Non-pigmented ciliary epithelial cell (primary cell): Measurements from ENCODE around the gene TMEM98.
"Not testable (repeated sequence)": the region's sequence is repeated elsewhere in the genome, so short reads cannot be mapped to it uniquely, and the experiment has no call there.

Source experiments
- DNase-seq: peaks from one replicate; pipeline ENCODE4 v3.0.0-alpha.2; 2010; ENCODE audit warnings: low read depth

The TMEM98 gene

GRCh38 chr17:32915245-32915644 is 12.7 kb upstream of the TMEM98 start:
- DNase-seq = no peak

- no peak for DNase-seq
Measured at GRCh38 chr17:32916134-32916533, 11.8 kb upstream of the TMEM98 start.

DNA sequence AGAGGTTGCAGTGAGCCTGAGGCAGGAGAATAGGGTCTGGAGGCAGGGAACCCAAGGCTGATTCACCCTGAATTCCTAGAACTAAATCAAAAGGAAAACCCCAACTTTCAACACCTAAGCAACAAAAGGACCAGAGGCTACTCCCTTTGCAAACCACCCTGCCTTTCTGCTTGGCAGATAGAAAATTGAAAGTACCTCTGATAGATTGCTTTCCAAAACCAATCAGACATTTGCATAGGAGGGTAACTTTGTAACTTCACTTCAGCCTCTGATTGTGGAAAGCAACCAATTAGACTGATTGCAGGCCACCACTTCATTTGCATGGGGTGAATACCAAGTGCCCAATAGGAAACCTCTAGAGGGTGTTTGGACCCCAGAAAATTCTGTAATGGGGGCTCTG is 10.9 kb upstream of the TMEM98 start:
- DNase-seq = no peak

GRCh38 chr17:32917842-32918241 is 10.1 kb upstream of the TMEM98 start:
- no peak for DNase-seq

- not testable (repeated sequence) for DNase-seq
Measured at GRCh38 chr17:32919876-32920275, 8.1 kb upstream of the TMEM98 start.

DNA sequence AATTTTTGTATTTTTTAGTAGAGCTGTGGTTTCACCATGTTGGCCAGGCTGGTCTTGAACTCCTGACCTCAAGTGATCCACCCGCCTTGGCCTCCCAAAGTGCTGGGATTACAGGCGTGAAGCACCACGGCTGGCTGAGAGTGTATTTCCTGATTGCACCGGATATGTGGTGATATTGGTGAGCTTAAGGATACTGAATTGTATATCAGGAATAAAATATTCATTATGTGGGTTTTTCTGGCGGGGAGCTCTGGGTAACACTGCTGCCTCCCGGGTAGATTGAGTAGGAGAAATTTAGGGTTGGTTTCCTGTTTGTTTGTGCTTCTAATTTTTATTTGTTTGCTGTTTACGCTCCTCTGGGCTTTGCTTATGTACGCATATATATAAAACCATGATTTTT is 7.7 kb upstream of the TMEM98 start:
- DNase-seq = no peak

DNA sequence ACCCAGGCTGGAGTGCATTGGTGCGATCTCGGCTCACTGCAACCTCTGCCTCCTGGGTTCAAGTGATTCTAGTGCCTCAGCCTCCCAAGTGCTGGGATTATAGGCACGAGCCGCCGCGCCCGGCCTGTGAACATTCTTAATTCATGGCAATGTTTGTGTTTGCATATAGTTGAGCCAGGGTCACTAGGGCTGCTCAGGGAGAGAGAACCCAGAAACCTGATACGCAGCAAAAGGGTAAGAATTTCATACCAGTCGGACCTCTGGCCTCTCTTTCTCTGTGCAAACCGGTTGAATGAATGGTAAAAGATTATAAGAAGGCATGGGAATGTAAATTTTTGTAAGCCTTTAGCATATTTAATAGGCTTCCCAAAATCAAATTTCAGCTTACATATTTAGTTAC is 6.9 kb upstream of the TMEM98 start:
- DNase-seq = no peak

- DNase-seq = not testable (repeated sequence)
Measured at GRCh38 chr17:32923905-32924304, 4.0 kb upstream of the TMEM98 start.

- no peak for DNase-seq
Measured at GRCh38 chr17:32926183-32926582, 1.8 kb upstream of the TMEM98 start.

DNA sequence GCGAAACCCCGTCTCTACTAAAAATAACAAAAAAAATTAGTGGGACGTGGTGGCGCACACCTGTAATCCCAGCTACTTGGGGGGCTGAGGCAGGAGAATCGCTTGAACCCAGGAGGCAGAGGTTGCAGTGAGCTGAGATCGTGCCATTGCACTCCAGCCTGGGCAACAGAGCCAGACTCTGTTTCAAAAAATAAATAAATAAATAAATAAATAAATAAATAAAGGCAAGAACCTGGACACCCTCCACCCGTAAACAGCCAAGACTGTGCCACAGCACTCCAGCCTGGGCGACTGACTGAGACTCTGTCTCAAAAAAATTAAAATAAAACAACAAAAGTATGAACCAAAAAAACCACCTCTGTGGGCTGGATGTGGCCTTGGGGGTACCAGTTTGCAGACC is 1.2 kb upstream of the TMEM98 start:
- DNase-seq = not testable (repeated sequence)

DNA sequence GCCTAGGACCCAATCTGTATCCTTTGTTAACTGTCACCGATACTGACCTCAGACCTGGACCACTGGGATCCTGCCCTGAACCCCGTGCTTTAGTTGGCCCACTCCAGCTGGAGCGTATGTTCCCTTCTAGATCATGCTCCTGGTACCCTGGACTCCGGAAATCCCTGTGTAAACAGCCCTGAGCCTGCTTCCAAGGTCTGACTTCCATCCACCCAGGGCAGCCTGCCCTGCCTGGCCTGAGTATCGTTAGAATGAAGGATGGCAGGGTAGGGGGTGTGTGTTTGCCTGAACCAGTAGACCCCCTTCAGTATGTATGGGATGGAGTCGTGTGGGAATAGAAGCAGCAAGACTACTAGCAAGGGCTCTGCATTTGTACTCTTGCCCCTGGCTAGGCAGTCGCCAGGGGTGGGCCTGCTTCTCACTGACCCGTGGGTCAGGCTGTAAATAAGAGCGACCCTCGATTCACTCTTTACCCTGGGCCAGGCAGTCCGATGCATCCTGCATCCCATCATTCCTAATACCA is 691 bp upstream of the TMEM98 start:
- DNase-seq = no peak

- no peak for DNase-seq
Measured at GRCh38 chr17:32928586-32929535, 908 bp downstream of the TMEM98 start.

GRCh38 chr17:32929588-32929987 is 1.6 kb downstream of the TMEM98 start:
- DNase-seq = no peak

DNA sequence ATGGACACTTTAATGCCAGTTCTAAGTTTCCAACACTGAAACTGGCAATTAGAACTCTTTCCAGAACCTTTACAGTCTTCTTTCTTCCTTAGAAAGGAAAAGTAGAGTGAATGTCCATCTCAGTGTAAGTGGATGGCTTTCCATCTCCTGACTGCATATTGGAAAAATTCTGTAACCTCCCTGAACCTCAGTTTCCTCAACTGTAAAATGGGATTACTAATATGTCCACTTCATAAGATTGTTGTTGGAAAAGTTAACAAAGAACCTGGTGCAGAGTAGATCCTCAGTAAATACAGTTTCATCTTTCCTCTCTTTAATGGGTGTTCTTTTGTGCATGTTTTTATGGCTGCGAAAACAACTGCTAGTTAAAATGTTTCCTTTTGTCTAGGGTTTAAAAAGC is 2.6 kb downstream of the TMEM98 start:
- no peak for DNase-seq

GRCh38 chr17:32931686-32932085 is 3.7 kb downstream of the TMEM98 start:
- no peak for DNase-seq

- no peak for DNase-seq
Measured at GRCh38 chr17:32933881-32934280, 5.9 kb downstream of the TMEM98 start.

DNA sequence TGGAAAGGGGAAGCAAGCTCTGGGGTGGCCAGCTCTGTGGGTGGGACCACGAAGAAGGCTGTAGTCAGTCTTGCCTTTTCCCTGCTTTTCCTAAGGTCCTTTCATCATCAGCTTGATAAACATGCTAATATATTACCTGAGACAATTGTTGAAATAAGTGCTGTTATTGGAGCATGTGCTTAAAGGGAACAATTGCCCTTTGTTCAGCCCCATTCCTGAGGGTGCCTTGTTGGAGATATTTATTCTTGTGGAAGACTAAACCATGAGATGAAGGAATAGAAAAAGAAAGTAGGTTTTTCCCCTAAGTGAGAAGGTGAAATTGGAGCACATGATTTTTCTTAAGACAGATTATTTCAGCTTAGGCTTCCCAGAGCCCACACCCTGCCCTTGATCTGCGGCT is 7.8 kb downstream of the TMEM98 start:
- DNase-seq = no peak

- no peak for DNase-seq
Measured at GRCh38 chr17:32936186-32936893, 8.4 kb downstream of the TMEM98 start.

DNA sequence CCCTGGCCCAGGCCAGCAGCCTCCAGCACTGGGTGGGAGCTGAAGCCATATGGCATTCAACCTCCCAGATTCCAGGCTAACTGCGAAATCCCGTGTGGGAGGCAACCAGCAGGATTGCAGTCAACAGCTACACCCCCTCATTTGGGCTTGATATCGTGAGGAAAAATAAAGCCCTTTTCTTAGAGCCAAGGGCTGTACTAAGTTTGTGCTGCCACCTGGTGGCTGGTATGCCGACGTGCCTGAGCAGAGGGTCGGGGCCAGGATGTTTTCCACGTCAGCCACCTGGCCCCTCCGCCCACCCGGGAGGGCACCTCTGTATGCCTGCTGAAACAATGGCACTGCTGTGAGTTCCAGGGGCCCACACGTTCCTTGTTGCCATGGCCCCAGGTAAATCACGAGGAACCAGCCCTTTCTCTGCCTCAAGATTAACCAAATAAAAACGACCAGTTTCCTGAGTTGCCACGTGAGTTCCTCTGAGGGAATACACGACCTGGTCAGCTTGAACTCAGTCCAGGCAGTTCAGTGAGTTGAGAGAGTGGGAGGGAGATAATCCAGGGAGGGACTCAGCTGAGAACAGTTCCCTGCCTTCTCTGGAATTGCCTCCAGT is 9.0 kb downstream of the TMEM98 start:
- no peak for DNase-seq

DNA sequence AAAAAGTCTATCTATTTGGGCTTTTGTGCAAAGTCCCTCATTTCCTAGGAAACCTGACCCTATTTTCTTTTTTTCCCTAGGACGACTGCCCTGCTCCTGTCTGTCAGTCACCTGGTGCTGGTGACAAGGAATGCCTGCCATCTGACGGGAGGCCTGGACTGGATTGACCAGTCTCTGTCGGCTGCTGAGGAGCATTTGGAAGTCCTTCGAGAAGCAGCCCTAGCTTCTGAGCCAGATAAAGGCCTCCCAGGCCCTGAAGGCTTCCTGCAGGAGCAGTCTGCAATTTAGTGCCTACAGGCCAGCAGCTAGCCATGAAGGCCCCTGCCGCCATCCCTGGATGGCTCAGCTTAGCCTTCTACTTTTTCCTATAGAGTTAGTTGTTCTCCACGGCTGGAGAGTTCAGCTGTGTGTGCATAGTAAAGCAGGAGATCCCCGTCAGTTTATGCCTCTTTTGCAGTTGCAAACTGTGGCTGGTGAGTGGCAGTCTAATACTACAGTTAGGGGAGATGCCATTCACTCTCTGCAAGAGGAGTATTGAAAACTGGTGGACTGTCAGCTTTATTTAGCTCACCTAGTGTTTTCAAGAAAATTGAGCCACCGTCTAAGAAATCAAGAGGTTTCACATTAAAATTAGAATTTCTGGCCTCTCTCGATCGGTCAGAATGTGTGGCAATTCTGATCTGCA is 12.9 kb downstream of the TMEM98 start:
- DNase-seq = no peak

- no peak for DNase-seq
Measured at GRCh38 chr17:32941419-32942032, 13.6 kb downstream of the TMEM98 start.

GRCh38 chr17:32943206-32943605 is 15.3 kb downstream of the TMEM98 start:
- no peak for DNase-seq
